HepG2 (cell line): ENCODE results near the gene PRR22. TPM values are rescaled to one million over a fixed set of nuclear protein-coding genes. Genes with fewer than 3 reads are reported as not detected.

ENCODE experiments used
- ADNP ChIP-seq: sonication (generic); formaldehyde crosslinking; IDR thresholded peaks from 2 replicates; pipeline ENCODE4 v1.4.0; 2020; ENCODE audit warnings: missing genetic modification reagents
- BATF2 ChIP-seq: sonication (generic); formaldehyde crosslinking; IDR thresholded peaks from 2 replicates; pipeline ENCODE4 v1.8.0; 2022; ENCODE audit warnings: mild to moderate bottlenecking, missing genetic modification reagents, moderate library complexity
- CREM ChIP-seq, 2 experiments: sonication (generic) in 1 of 2; formaldehyde crosslinking in 1 of 2; IDR thresholded peaks; 2 replicates each; pipeline versions ENCODE4 v1.4.0 to v1.6.1; 2016 to 2020; ENCODE audit warnings: antibody characterized with exemption in 1 of 2, mild to moderate bottlenecking in 1 of 2, missing genetic modification reagents in 1 of 2
- DMTF1 ChIP-seq: sonication (generic); formaldehyde crosslinking; IDR thresholded peaks from 2 replicates; pipeline ENCODE4 v1.4.0; 2020; ENCODE audit warnings: mild to moderate bottlenecking, missing genetic modification reagents
- HOXA9 ChIP-seq: sonication (generic); formaldehyde crosslinking; IDR thresholded peaks from 2 replicates; pipeline ENCODE4 v1.8.1; 2022; ENCODE audit warnings: missing genetic modification reagents, mild to moderate bottlenecking, moderate library complexity, borderline replicate concordance
- MBNL3 ChIP-seq: fragments of 250-450 bp; sonication (Bioruptor Pico); conservative IDR thresholded peaks from 2 replicates; pipeline ENCODE4 v1.8.0; 2022; ENCODE audit warnings: mild to moderate bottlenecking, inconsistent platforms
- MTA3 ChIP-seq: sonication (generic); formaldehyde crosslinking; IDR thresholded peaks from 2 replicates; pipeline ENCODE4 v1.4.0; 2020; ENCODE audit warnings: missing genetic modification reagents
- PPARG ChIP-seq: conservative IDR thresholded peaks from 2 replicates; pipeline ENCODE4 v1.6.1; 2016; ENCODE audit warnings: missing biosample characterization, missing genetic modification reagents
- TRIM22 ChIP-seq: fragments of 450-650 bp; IDR thresholded peaks from 2 replicates; pipeline ENCODE4 v1.6.1; 2017
- ZBTB49 ChIP-seq: sonication (generic); formaldehyde crosslinking; IDR thresholded peaks from 2 replicates; pipeline ENCODE4 v1.4.0; 2020; ENCODE audit warnings: missing genetic modification reagents, borderline replicate concordance
- ZNF382 ChIP-seq: sonication (generic); formaldehyde crosslinking; IDR thresholded peaks from 2 replicates; pipeline ENCODE4 v1.5.0; 2020; ENCODE audit warnings: missing genetic modification reagents, mild to moderate bottlenecking, borderline replicate concordance
- ZNF660 ChIP-seq: sonication (generic); formaldehyde crosslinking; IDR thresholded peaks from 2 replicates; pipeline ENCODE4 v1.5.1; 2020; ENCODE audit warnings: mild to moderate bottlenecking, low read depth, missing genetic modification reagents, borderline replicate concordance
- polyA plus RNA-seq, 8 experiments: library from polyadenylated mRNA; depleted of rRNA in 3 of 8; stranded (reverse) in 7 of 8; unstranded in 1 of 8; fragments of >200 nt; fragmentation: Illumina TruSeq in 4 of 8; extraction: Trizol in 4 of 8; gene quantifications; 2 replicates each; pipeline versions ENCODE4 v1.2.1 to v1.2.3, GENCODE V29; 2011 to 2016; ENCODE audit warnings: low read depth in 4 of 8, missing spikeins in 1 of 8, mixed read lengths in 1 of 8; ENCODE audit not compliant: insufficient read depth in 1 of 8
- total RNA-seq, 5 experiments: library from RNA; depleted of rRNA; stranded (reverse); fragments of >200 nt; fragmentation: Illumina TruSeq; extraction: Trizol; gene quantifications; 2 replicates each; pipeline ENCODE4 v1.2.3, GENCODE V29; 2016; ENCODE audit warnings: low read depth in 1 of 5
- TF ChIP-seq, protein P1 (sequence below): sonication (generic); formaldehyde crosslinking; IDR thresholded peaks from 2 replicates; pipeline ENCODE4 v1.5.1; 2020; ENCODE audit warnings: mild to moderate bottlenecking, missing genetic modification reagents
- TF ChIP-seq, protein P2 (sequence below): IDR thresholded peaks from 2 replicates; pipeline ENCODE4 v1.6.1; 2012; ENCODE audit warnings: low read length, improper control_type of control experiment

Gene PRR22
- total and polyA plus RNA-seq, 2 of the 13 experiments (the other 11 are each of a cell fraction or from before 2014, with no cell fraction given), result 0.84 to 2.3 TPM

DNA sequence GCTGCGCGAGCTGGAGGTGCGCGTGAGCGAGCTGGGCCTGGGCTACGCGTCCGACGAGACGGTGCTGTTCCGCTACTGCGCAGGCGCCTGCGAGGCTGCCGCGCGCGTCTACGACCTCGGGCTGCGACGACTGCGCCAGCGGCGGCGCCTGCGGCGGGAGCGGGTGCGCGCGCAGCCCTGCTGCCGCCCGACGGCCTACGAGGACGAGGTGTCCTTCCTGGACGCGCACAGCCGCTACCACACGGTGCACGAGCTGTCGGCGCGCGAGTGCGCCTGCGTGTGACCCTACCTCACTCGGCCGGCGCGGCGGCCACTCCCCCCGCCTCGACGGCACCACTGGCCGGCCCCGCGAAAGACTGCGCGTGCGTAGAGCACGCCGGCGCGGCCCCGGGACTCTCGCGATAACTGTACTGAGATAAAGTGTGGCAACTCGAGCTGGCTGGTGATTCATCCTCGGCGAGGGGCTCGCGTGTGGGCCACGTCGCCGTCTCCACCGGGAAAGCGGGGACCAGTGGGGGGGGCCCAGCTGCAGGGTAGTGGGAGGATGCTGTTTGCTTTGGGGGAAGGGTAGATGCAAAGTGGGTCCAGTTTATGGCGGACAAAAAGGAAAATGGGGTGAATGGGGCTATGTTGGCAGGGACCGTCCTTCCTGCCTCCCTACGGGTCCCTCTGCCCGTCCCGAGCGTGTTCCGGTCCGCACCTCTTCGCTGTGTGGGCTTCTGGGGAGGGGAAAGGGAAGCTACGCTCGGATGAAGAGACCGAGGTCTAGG lies 43.5 kb upstream of the PRR22 start (continued):
- TF ChIP-seq BATF2 (CRISPR knock-in tag), result peak; percentile 68; the same call in 1 of the 2 replicates
- TF ChIP-seq MTA3, result no peak
- TF ChIP-seq PPARG, result 0 out of 2 replicates have a peak, but pooled peaks have one; percentile 21
- peak; percentile 94 for TF ChIP-seq HOXA9 (CRISPR knock-in tag)
- TF ChIP-seq DMTF1, result no peak
- no peak for TF ChIP-seq ADNP (CRISPR knock-in tag)
- TF ChIP-seq CREM (IDR thresholded peaks at IDR 0.05), result peak; percentile 36; the same call in 1 of the 2 replicates
- no peak for TF ChIP-seq CREM (CRISPR knock-in tag; IDR thresholded peaks at IDR 0.05)
- TF ChIP-seq, protein P1, sequence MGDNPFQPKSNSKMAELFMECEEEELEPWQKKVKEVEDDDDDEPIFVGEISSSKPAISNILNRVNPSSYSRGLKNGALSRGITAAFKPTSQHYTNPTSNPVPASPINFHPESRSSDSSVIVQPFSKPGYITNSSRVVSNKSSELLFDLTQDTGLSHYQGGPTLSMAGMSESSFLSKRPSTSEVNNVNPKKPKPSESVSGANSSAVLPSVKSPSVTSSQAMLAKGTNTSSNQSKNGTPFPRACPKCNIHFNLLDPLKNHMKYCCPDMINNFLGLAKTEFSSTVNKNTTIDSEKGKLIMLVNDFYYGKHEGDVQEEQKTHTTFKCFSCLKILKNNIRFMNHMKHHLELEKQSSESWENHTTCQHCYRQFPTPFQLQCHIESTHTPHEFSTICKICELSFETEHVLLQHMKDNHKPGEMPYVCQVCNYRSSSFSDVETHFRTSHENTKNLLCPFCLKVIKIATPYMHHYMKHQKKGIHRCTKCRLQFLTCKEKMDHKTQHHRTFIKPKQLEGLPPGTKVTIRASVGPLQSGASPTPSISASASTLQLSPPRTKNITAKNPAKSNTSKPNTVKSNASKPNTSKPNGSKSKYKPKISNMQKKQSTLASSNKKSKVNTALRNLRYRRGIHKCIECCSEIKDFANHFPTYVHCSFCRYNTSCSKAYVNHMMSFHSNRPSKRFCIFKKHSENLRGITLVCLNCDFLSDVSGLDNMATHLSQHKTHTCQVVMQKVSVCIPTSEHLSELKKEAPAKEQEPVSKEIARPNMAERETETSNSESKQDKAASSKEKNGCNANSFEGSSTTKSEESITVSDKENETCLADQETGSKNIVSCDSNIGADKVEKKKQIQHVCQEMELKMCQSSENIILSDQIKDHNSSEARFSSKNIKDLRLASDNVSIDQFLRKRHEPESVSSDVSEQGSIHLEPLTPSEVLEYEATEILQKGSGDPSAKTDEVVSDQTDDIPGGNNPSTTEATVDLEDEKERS, result peak; percentile 75; the same call in 1 of the 2 replicates
- TF ChIP-seq MBNL3, result no peak
- TF ChIP-seq, protein P2, sequence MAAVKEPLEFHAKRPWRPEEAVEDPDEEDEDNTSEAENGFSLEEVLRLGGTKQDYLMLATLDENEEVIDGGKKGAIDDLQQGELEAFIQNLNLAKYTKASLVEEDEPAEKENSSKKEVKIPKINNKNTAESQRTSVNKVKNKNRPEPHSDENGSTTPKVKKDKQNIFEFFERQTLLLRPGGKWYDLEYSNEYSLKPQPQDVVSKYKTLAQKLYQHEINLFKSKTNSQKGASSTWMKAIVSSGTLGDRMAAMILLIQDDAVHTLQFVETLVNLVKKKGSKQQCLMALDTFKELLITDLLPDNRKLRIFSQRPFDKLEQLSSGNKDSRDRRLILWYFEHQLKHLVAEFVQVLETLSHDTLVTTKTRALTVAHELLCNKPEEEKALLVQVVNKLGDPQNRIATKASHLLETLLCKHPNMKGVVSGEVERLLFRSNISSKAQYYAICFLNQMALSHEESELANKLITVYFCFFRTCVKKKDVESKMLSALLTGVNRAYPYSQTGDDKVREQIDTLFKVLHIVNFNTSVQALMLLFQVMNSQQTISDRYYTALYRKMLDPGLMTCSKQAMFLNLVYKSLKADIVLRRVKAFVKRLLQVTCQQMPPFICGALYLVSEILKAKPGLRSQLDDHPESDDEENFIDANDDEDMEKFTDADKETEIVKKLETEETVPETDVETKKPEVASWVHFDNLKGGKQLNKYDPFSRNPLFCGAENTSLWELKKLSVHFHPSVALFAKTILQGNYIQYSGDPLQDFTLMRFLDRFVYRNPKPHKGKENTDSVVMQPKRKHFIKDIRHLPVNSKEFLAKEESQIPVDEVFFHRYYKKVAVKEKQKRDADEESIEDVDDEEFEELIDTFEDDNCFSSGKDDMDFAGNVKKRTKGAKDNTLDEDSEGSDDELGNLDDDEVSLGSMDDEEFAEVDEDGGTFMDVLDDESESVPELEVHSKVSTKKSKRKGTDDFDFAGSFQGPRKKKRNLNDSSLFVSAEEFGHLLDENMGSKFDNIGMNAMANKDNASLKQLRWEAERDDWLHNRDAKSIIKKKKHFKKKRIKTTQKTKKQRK, result no peak
- TF ChIP-seq TRIM22, result no peak
- TF ChIP-seq ZBTB49, result 0 out of 2 replicates have a peak, but pooled peaks have one; percentile 11
- no peak for TF ChIP-seq ZNF382 (CRISPR knock-in tag)
- no peak for TF ChIP-seq ZNF660 (CRISPR knock-in tag)
